Uterus (tissue), 2 donors: Measurements from ENCODE around the gene VGLL1.

Experiments used
- CTCF ChIP-seq, 4 experiments: fragments of 200-600 bp in 2 of 4; fragments of 450-650 bp in 2 of 4; sonication (generic) in 2 of 4; IDR thresholded peaks; one replicate each; pipeline ENCODE4 v1.5.1; 2016 to 2019; ENCODE audit warnings: antibody characterized with exemption in 4 of 4, mild to moderate bottlenecking in 2 of 4, moderate library complexity in 1 of 4
- POLR2A ChIP-seq, 2 donors: fragments of 450-650 bp; IDR thresholded peaks; one replicate each; pipeline ENCODE4 v1.6.1; 2016; ENCODE audit warnings: antibody characterized with exemption in 2 of 2, mild to moderate bottlenecking in 1 of 2, moderate library complexity in 1 of 2

- no peak for TF ChIP-seq CTCF (IDR thresholded peaks at IDR 0.05)
- no peak for TF ChIP-seq POLR2A (IDR thresholded peaks at IDR 0.05)
These were observed 19.4 kb downstream of the VGLL1 start for GRCh38 chrX:136551410-136551809.
